Right lobe of liver (tissue), 6 donors: ENCODE measurements around the gene KIF6. TPM values are rescaled to one million over a fixed set of nuclear protein-coding genes. Genes with fewer than 3 reads are reported as not detected.
"Not testable (repeated sequence)": the region's sequence is repeated elsewhere in the genome, so short reads cannot be mapped to it uniquely, and the experiment has no call there.

Experiments used
- ATAC-seq, 4 donors: fragments of 200-7000 bp; cut with Tn5 transposase; one replicate each; pipeline ENCODE4 v1.9.1; 2020; ENCODE audit warnings: mild to moderate bottlenecking in 4 of 4, moderate library complexity in 4 of 4
- DNase-seq, 3 donors: peaks; one replicate each; pipeline ENCODE4 v3.0.0-alpha.2; 2020
- H3K27ac ChIP-seq, 3 donors: fragments of 200-600 bp; one replicate each; pipeline ENCODE4 v1.8.0; 2022
- H3K27me3 ChIP-seq, 2 donors: fragments of 200-600 bp; one replicate each; pipeline ENCODE4 v1.8.0; 2022
- H3K36me3 ChIP-seq, 4 donors: fragments of 200-600 bp; sonication (generic) in 1 of 4; one replicate each; pipeline versions ENCODE4 v1.5.1 to v1.8.0; 2017 to 2022; ENCODE audit warnings: control low read depth in 1 of 4
- H3K4me1 ChIP-seq, 4 donors: fragments of 200-600 bp; sonication (generic) in 1 of 4; one replicate each; pipeline versions ENCODE4 v1.5.1 to v1.8.0; 2017 to 2022; ENCODE audit warnings: control low read depth in 1 of 4
- H3K4me3 ChIP-seq, 3 donors: fragments of 200-600 bp; one replicate each; pipeline ENCODE4 v1.8.0; 2022
- H3K9me3 ChIP-seq, 4 donors: fragments of 200-600 bp; sonication (generic) in 1 of 4; one replicate each; pipeline versions ENCODE4 v1.5.1 to v1.8.0; 2017 to 2022; ENCODE audit warnings: control low read depth in 1 of 4
- CTCF ChIP-seq, 4 donors: fragments of 200-600 bp in 3 of 4; fragments of 450-650 bp in 1 of 4; IDR thresholded peaks; one replicate each; pipeline versions ENCODE4 v1.5.1 to v1.8.0; 2016 to 2022; ENCODE audit warnings: antibody characterized with exemption in 4 of 4, mild to moderate bottlenecking in 2 of 4
- POLR2A ChIP-seq: fragments of 450-650 bp; IDR thresholded peaks from one replicate; pipeline ENCODE4 v1.6.1; 2017; ENCODE audit warnings: antibody characterized with exemption, mild to moderate bottlenecking
- WGBS: methylation state at CpG from one replicate; pipeline ENCODE4 v1.1.6; 2018; ENCODE audit warnings: low coverage, low lambda C conversion rate; ENCODE audit not compliant: insufficient coverage; ENCODE audit errors: missing lambda C conversion rate; 5-methylcytosine and 5-hydroxymethylcytosine counted together
- intact Hi-C, 2 donors: fragments of 100-400 bp; cut with DNase I; formaldehyde crosslinking; loops; one replicate each; pipeline versions ENCODE4 v1.11.2 to v1.14.1; 2022
- total RNA-seq, 6 experiments: library from RNA; depleted of rRNA in 2 of 6; stranded (reverse); fragments of >200 nt in 2 of 6; fragmentation: NEBNext Ultra II Directional in 3 of 6; extraction: Animal tissue kit (Norgen Biotek cat#: 25700) in 3 of 6; gene quantifications; one replicate each; pipeline versions ENCODE4 v1.1.0 to v1.2.4, GENCODE V29; 2016 to 2023
- donor health status: DM: no; HTN: yes; CAD: no.
- donor health status: DM: no; HTN: no; CAD: no.
- donor health status: DM: no; HTN: no; CAD: no.
- donor health status: DM: no; HTN: yes; CAD: no.
- donor health status: DM: no; HTN: yes; CAD: no.

Gene KIF6
- total RNA-seq, 6 experiments from 2014 or later = 0.18 to 0.83 (median 0.37) TPM; not detected in 2

- H3K9me3 ChIP-seq = no peaks in the 10 kb centered on the region
- no peaks in the 10 kb centered on the region for H3K4me1 ChIP-seq
- WGBS = 74% methylated on average over 4 of the region's 4 CpGs
- no peaks in the 10 kb centered on the region for H3K36me3 ChIP-seq
- intact Hi-C loops = no loop called here
- TF ChIP-seq CTCF (IDR thresholded peaks at IDR 0.05) (no peak), POLR2A (no peak)
- no peaks in the 10 kb centered on the region for H3K27me3 ChIP-seq
- DNase-seq (no peak), ATAC-seq (no peak)
- no peak overlapping the region for H3K27ac ChIP-seq
- no peak overlapping the region for H3K4me3 ChIP-seq
Observed at GRCh38 chr6:39515471-39515870, 209.7 kb downstream of the KIF6 start.

GRCh38 chr6:39515006-39515405 lies 210.2 kb downstream of the KIF6 start:
- no peak overlapping the region for H3K27ac ChIP-seq
- H3K36me3 ChIP-seq = no peaks in the 10 kb centered on the region
- H3K4me1 ChIP-seq = no peaks in the 10 kb centered on the region
- no peaks in the 10 kb centered on the region for H3K9me3 ChIP-seq
- no peaks in the 10 kb centered on the region for H3K27me3 ChIP-seq
- no peak for ATAC-seq
- 60% methylated on average over 3 of the region's 3 CpGs for WGBS
- intact Hi-C loops = no loop called here
- no peak for DNase-seq
- no peak overlapping the region for H3K4me3 ChIP-seq
- TF ChIP-seq POLR2A (no peak), CTCF (IDR thresholded peaks at IDR 0.05) (no peak)

GRCh38 chr6:39509831-39510230 lies 215.4 kb downstream of the KIF6 start:
- ATAC-seq, DNase-seq, H3K27me3 ChIP-seq, intact Hi-C loops, H3K27ac ChIP-seq, H3K9me3 ChIP-seq, H3K36me3 ChIP-seq, H3K4me3 ChIP-seq, H3K4me1 ChIP-seq: not testable (repeated sequence)
- WGBS = 40% methylated on average over 1 of the region's 5 CpGs

- H3K4me3 ChIP-seq = no peak overlapping the region
- intact Hi-C loops = no loop called here
- H3K27ac ChIP-seq = no peak overlapping the region
- no peaks in the 10 kb centered on the region for H3K27me3 ChIP-seq
- ATAC-seq (no peak), DNase-seq (no peak)
- 71% methylated on average over 2 of the region's 9 CpGs for WGBS
- no peaks in the 10 kb centered on the region for H3K4me1 ChIP-seq
- no peaks in the 10 kb centered on the region for H3K36me3 ChIP-seq
- H3K9me3 ChIP-seq = no peaks in the 10 kb centered on the region
- TF ChIP-seq CTCF (IDR thresholded peaks at IDR 0.05) (no peak), POLR2A (no peak)
Observed at GRCh38 chr6:39508515-39508914, 216.7 kb downstream of the KIF6 start.

GRCh38 chr6:39507331-39507998 lies 217.7 kb downstream of the KIF6 start:
- no peak for ATAC-seq
- WGBS = 73% methylated on average over 1 of the region's 3 CpGs
- Histone ChIP-seq H3K4me1 (no peaks in the 10 kb centered on the region), H3K9me3 (no peaks in the 10 kb centered on the region), H3K4me3 (no peak overlapping the region), H3K36me3 (no peaks in the 10 kb centered on the region), H3K27ac (no peak overlapping the region), H3K27me3 (no peaks in the 10 kb centered on the region)
- no peak for DNase-seq
- TF ChIP-seq CTCF (IDR thresholded peaks at IDR 0.05) = no peak
- no peak for TF ChIP-seq POLR2A
- intact Hi-C loops = no loop called here

GRCh38 chr6:39502362-39502955 lies 222.7 kb downstream of the KIF6 start:
- H3K4me1 ChIP-seq, H3K27me3 ChIP-seq, H3K4me3 ChIP-seq, H3K9me3 ChIP-seq, H3K27ac ChIP-seq, intact Hi-C loops, H3K36me3 ChIP-seq, DNase-seq, ATAC-seq: not testable (repeated sequence)
- 80% methylated on average over 3 of the region's 3 CpGs for WGBS
